NB4 (cell line): ENCODE data around the gene SH3YL1.

Source experiments
- CTCF ChIP-seq: IDR thresholded peaks from one replicate; pipeline ENCODE4 v1.5.1; 2012; ENCODE audit warnings: low read depth, low read length
- POLR2A ChIP-seq: IDR thresholded peaks from 2 replicates; pipeline ENCODE4 v1.6.1; 2011; ENCODE audit warnings: mild to moderate bottlenecking; ENCODE audit not compliant: insufficient read length; ENCODE audit errors: extremely low read depth

- no peak for TF ChIP-seq POLR2A
- TF ChIP-seq CTCF, result no peak
Measured at GRCh38 chr2:182509-183122, 81.2 kb downstream of the SH3YL1 start.
